NB4 (cell line): ENCODE measurements around the gene TM4SF20.

Experiments
- CTCF ChIP-seq: IDR thresholded peaks from one replicate; pipeline ENCODE4 v1.5.1; 2012; ENCODE audit warnings: low read depth, low read length
- MAX ChIP-seq: IDR thresholded peaks from 2 replicates; pipeline ENCODE4 v1.6.1; 2011; ENCODE audit warnings: low read depth, low read length
- POLR2A ChIP-seq: IDR thresholded peaks from 2 replicates; pipeline ENCODE4 v1.6.1; 2011; ENCODE audit warnings: mild to moderate bottlenecking; ENCODE audit not compliant: insufficient read length; ENCODE audit errors: extremely low read depth

- no peak for TF ChIP-seq CTCF
- TF ChIP-seq POLR2A = no peak
- no peak for TF ChIP-seq MAX
Measured at GRCh38 chr2:227340106-227340505, 39.0 kb downstream of the TM4SF20 start.
